Sciatic nerve (tissue), 2 donors: ENCODE data around the gene FOS. TPM values are rescaled to one million over a fixed set of nuclear protein-coding genes. Genes with fewer than 3 reads are reported as not detected.

Experiments used
- ATAC-seq: fragments of 200-7000 bp; cut with Tn5 transposase; one replicate; pipeline ENCODE4 v1.9.1; 2020; ENCODE audit warnings: mild to moderate bottlenecking, moderate library complexity
- DNase-seq: peaks from one replicate; pipeline ENCODE4 v3.0.0-alpha.2; 2020; ENCODE audit warnings: low spot score
- intact Hi-C: fragments of 100-400 bp; cut with DNase I; formaldehyde crosslinking; loops from one replicate; pipeline ENCODE4 v1.14.2; 2022
- total RNA-seq: library from RNA; stranded (reverse); fragmentation: NEBNext Ultra II Directional; extraction: Animal tissue kit (Norgen Biotek cat#: 25700); gene quantifications from one replicate; pipeline ENCODE4 v1.2.1, GENCODE V29; 2021
- donor health status: DM: no; HTN: no; CAD: no.
- donor health status: DM: no; HTN: no; CAD: no.

FOS gene
- total RNA-seq, 1 donor from 2014 or later: 209 TPM

DNA sequence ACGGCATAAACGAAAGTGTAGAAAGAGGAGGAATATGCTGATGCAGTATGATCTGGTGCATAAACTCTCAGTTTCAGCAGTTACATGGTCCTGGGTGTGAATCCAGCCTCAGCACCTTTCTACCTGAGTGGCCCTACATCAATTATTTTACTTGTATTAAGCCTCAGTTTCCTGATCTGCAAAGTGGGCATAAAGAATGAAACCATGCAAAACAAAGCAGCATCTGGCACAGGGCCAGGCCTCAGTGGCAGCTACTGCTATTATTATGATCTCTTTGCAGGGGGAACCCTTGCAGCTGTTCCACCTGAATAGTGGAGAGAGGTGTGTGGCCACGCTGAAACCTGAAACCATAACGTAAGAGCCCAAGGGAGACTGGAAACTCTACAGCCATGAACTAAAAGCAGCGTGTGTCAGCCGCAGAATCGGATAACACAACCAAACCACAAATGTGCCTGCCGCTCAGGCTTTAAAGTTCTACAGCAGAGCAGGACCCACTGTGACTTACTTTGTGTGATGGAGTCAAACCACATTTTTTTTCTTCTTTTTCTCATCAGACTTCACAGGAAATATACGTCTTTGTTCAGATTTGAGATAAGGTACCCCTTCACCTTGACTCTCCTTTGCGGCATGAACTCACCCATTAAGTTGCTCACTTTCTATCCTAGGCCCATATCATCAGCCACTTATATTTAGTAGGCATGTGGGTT lies 29.2 kb upstream of the FOS start:
- DNase-seq (no peak), ATAC-seq (no peak)
- intact Hi-C loops: no loop called here

DNA sequence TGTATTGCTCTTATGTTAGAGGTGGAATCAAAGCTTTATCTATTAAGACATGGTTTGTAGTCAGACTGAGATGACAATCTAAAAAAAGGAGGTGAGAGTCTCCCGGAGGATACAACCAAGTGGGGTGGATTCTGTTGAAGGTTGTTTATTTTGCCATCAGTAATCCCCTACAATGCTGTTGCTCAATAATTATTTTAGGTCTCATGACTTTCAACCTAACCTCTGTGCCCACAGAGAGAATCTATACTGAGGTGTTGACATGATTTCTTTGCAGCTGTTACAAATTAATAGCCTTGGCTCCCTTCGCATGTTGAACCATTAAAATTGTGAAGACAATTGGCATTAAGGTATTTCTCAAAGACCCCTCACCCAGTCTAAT lies 28.7 kb upstream of the FOS start:
- DNase-seq: no peak
- ATAC-seq: no peak
- intact Hi-C loops: no loop called here

DNA sequence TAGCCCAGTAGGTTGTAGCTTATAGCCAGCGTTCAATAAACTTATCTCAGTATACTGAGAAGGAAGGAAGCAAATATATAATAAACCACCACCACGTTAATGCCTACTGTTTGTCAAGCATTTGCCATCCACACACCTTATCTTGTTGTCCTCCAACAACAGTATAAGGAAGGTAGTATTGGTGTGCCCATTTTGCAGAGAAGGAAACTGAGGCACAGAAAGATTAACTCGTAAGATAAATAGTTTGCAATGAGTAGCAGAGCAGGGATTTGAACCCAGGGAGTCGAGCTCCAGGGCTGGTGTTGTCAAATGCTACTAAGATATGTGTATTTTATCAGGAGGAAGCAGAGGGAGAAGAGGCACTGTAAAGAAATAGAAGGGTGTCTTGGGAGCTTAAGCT lies 27.8 kb upstream of the FOS start:
- intact Hi-C loops: no loop called here
- DNase-seq: no peak
- ATAC-seq: no peak

DNA sequence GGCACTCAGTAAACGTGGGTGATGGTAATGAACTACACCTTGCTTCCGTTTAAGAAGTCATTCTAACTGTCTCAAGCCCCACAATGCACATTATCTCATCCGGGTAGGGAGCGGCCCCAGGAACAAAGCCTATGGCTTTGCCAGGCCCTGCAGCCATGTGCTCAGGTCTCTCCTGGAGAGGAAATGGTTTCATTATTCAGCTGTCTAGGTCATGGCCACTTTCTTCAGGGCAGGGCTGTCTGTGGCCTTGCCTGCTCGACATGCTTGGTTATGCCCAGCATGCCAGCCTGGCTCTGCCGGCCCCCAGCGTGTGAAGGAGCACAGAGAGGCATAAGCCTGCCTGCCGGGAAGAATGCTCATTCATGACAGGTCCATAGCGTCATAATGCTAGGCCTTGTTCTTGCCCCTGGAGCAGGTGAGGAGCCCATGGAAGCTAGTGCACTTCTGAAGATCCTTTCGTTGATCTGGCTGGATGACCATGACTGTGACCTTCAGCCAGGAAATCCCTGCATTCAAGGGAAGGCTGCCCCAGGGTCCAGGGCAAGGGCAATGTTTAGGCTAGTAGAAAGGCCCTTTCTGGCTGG lies 26.3 kb upstream of the FOS start:
- ATAC-seq (no peak), DNase-seq (peak; percentile 52)
- intact Hi-C loops: no loop called here

DNA sequence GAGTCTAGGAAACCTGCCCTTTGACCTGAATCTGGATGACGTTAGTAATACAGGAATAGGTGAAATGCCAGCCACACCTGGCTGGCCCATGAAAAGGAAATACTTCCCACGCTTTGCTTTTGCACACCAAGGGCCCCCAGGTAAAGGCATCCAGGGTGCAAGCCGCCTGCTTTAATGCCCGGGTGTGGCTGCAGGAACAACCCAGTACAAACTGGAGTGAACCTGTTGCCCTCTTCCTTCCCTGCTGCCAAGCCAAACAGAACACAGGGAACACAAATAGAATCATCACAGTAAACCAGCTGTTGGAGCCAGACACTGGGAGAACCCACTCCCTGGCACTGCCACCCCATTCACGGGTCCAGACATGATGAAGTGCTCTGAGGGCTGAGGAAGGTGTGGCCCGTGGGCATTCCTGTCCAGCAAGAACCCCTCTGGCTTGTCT lies 24.2 kb upstream of the FOS start:
- DNase-seq (peak; percentile 53), ATAC-seq (peak; percentile 1)
- intact Hi-C loops: no loop called here

DNA sequence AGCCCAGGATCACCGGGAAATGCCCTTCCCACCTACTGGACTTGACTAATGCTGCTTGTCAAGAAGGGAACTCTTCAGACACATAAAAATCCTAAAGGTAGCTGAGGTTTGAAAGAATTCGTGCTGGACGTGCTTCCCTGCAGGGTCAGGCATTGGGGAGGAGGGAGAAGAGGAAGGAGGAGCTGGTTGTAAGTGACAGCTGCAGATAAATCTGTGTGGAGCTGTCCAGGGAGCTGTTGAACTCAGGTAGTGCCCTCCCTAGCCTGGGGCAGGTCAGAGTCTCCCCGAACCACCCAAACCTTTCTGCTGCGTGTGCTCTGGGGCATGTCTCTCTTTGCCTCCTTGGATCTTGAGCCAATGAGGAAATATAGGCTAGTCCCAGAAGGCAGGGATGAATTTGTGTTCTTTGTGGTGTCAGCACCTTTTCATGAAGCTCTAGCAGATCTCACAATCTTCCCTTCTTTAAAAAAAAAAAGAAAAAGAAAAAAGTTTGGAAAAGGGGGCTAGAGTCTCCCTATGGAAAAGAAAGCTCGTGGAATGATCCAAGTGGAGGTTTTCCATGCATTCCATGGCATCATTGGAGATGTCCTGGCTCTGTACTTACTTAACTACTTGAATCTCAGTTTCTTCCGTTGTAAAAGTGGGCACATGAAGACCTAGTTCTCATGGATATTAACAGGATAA lies 23.6 kb upstream of the FOS start:
- no peak for ATAC-seq
- intact Hi-C loops: no loop called here

DNA sequence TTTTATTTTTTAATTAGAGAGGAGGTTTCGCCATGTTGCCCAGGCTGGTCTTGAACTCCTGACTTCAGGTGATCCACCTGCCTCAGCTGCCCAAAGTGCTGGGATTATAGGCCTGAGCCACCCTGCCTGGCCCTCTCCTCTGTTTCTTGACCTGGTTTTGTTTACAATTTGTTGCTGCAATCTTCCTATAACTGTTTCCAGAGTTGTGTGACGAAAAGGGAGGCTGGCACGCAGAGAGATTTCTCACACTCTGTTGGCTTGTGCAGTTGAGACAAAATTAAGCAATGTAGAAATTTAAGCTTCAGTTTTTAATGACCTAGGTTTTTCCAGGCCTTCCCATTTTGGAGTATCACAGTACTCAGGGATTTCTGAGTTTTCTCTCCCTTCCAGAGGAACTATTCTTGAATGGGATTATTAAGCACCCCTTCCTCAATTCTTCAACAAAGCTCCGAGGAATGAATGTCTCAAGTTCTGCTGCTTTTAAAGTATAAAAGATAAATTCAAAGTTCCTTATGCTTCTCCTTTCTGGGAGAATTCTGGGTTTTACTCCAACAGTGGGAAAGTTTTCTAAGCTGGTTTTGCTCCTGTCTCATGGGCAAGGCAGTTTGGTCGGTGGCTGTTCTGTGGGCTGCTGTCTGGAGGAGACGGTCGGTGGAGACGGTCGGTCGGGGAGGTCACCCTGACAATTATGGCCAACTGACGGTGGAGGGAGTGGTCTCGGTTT lies 20.4 kb upstream of the FOS start:
- intact Hi-C loops: no loop called here
- DNase-seq (peak; percentile 64), ATAC-seq (peak; percentile 42)

More for the DNA sequence above, 23.6 kb upstream of the FOS start:
- DNase-seq: peak; percentile 52

DNA sequence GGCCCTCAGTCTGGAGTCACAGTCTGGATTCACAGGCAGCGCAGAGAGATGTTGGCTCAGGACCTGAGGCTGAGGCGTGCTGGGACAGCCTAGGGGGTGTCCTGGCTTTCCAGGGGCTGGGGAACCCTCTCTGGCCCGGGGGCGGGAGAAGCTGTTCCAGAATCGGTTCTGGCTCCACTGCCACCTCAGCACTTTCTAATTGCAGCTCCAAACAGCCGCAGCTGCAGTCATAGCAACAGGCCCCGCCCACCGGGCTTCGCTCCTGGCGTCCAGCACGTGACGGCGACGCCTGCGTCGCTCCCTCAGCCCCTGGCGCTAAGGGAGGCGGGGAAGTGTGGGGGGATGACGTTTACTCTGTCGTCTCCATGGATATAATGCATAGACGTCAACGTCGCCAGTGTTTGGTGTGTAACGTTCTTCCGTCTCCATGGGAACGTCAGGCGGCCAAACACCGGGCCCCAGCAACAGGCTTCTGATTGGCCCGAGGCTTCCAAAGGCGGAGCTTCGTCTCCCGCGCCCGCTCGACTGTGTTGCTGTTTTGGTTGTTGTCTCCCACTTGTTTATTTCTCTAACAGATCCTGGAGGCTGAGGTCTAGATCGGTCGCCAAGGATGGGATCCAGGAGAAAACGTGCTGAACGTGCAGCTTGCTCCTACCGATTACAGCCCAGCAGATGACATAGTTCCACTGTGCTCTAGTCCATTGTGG lies 19.7 kb upstream of the FOS start:
- DNase-seq: peak; percentile 100
- peak; percentile 96 for ATAC-seq
- intact Hi-C loops: no loop called here

DNA sequence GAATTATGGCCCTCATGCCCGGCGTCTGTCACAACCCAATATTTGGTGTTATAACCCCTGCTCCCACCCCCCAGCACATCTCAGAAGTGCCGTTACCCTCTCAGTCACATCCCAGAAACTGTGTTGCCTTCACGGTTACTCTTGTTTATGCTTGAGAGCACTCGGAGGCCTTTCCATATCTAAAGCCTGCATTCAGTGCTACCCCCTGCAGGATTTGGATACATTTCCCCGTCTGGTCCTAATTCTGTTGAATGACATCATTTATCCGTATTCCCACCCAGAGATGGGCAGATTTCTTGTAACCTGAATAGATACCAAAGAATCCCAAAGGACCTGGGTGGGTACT lies 19.1 kb upstream of the FOS start:
- peak; percentile 48 for DNase-seq
- ATAC-seq: peak; percentile 31
- intact Hi-C loops: no loop called here

DNA sequence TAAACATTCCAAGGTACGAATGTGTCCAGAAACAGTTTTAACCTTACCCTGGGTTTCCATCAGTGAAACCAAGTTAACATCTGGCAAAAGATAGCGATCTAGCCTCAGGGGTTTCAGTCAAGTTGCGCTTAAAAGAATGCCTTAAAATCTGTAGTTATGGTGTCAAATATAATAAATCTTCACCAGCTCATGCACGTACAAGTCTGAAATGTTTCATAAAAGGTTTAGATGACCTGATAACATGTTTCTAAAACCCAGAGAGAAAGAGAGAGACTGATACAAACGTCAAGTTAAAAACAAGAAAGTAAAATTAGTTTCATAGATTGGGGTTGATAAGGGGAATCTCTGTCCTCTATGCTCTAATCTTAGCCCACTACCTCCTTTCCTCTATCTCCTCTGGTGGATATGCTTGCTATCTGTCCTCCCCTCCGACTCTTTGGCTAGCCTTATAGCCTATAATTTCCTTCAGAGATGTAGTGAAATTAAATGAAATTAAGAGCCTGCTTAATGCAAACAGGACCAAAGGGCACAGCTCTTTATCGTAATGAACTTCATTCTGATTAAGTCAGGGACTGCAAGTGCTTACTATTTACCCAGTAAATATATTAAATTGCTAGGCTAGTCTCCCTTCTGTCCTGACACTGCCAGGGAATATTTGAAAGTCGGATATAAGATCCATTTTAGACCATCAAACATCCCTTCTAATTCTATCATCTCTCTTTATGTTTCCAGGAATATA lies 18.4 kb upstream of the FOS start:
- no peak for ATAC-seq
- intact Hi-C loops: no loop called here

DNA sequence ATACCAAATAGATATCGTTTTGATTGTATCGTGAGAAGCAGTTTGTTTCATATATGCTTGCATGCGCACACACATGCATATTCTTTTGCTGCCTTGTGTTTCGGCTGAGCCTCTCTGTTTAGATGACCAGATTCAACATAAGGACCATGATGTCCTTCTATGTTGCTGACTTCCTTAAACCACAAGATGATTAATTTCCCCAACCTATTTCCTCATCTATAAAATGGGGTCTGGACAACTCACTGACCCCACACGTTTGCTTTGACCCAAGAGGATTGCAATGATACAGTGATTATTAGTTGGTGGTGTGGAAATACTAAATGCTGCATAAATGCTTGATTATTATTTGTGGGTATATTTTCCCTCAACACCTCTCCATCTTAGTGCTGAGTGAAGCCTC lies 16.8 kb upstream of the FOS start:
- ATAC-seq: no peak
- intact Hi-C loops: no loop called here
- DNase-seq: no peak

More for the DNA sequence above, 18.4 kb upstream of the FOS start:
- DNase-seq: no peak

DNA sequence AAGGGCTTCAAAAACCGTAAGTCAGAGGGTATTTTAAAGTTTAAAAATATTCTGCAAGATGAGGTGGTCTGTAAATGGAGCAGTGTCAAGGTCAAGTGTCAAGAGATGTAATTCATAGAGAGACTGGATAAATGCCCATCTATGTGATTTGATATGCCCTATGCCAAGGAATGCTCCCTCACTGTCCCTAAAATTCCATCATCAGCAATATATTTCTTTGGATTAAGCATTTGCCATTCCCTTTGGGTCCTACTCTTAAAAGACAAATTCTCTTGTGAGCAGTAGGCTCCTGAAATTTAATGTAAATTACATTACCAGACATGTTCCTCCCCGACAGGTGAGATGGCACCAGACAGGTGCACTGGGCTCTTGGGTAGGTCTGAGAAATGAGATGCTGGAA lies 16.0 kb upstream of the FOS start:
- no peak for DNase-seq
- intact Hi-C loops: no loop called here
- ATAC-seq: no peak

DNA sequence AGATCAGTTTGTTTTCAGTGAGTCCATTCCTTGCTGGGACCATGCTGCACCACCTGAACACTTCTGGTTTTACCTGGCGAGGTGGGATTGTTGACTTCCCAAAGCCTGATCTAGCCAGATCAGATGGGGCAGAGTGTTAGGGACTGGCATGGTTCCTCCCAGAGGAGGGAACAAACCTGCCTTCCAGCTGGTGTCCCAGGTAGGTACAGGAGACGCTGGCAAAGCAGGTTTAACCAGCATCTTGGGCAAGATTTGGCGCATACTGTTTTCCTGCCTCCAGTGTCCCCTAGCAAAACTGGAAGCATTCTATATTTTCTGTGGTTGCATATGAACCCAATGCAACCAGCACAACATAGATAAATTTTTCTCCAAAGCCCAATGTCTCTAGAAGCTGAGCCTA lies 14.6 kb upstream of the FOS start:
- intact Hi-C loops: no loop called here
- no peak for ATAC-seq
- DNase-seq: no peak

DNA sequence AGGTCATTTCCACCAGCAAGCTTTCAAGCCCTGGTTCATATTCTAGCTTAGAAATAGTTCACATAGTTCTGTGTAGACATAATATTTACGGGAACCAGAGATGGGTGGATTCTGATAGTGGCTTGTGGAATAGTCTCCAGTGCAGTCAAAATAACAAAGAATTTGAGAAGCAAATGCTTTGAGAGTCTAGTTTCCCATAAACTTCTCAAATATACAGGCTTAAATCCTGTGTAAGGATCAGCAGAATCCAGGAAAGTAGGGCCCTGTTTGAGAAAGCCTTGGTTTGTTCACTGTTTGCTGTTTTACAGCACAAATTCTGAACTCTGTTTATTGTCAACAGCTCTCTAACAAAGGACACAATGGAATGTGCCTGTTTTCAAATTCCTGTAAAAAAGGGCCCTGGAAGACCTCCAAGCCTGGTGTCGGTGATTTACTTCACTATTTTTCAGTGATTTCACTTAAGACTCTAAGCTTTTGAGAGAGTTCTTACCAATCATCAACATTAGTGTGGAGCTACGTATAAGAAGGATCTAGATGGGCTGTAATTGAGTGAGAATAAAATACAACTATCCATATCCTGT lies 11.4 kb upstream of the FOS start:
- intact Hi-C loops: no loop called here
- peak; percentile 76 for ATAC-seq
- DNase-seq: no peak

DNA sequence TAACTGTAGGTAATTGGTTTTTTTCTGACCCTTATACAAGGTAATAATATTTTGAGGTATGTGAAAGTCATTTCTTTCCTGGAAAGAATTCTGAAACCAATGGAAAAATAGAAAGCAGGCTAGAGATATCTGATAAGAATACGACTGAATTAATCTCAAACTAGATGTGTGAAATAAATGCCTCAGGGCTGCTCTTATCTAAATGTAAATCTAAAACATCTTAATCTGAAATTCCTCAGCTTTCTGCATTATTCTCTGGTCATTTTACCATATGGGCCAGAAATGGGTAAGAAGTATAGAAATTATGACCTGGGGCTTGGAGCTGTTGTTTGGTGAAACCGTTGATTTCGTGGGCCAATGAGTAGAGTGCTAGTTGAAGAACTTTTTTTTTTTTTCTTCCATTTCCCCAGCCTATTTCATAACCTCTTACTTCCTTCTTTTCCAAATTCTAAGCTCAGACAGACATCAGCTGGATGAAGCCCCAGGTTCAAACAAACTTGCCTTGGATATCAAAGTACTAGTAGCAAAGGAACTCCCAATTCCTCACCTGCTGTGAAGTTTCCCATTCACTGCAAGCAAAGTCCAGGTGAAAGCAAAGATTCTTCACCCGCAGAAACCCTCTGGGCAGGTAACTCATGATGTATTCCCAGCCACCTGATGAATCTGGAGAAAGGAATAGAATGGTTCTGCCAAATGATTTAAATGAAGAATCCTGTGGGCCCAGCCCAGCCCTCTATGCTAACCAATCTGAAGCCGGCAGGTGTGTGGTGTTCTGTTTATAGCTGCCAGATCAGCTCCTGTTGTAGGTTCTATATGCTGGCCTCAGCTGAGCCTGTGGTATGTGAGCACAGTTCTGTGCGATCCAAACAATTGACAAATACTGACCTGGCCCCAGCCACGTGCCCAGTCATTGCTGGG lies 9.7 kb upstream of the FOS start:
- intact Hi-C loops: no loop called here
- ATAC-seq (no peak), DNase-seq (peak; percentile 28)

DNA sequence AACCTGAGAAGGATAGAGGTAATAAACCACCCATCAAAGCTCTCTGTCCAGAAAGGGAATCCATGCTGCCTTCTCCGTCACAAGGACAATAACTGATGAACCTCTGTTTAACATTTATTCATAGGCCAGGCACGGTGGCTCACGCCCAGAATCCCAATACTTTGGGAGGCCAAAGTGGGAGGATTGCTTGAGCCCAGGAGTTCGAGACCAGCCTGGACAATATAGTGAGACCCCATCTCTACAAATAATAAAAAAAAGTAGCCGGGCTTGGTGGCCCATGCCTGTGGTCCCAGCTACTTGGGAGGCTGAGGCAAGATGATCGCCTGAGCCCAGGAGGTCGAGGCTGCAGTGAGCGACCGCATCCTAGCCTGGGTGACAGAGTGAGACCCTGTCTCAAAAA lies 7.1 kb upstream of the FOS start:
- peak; percentile 36 for DNase-seq
- intact Hi-C loops: no loop called here
- no peak for ATAC-seq

DNA sequence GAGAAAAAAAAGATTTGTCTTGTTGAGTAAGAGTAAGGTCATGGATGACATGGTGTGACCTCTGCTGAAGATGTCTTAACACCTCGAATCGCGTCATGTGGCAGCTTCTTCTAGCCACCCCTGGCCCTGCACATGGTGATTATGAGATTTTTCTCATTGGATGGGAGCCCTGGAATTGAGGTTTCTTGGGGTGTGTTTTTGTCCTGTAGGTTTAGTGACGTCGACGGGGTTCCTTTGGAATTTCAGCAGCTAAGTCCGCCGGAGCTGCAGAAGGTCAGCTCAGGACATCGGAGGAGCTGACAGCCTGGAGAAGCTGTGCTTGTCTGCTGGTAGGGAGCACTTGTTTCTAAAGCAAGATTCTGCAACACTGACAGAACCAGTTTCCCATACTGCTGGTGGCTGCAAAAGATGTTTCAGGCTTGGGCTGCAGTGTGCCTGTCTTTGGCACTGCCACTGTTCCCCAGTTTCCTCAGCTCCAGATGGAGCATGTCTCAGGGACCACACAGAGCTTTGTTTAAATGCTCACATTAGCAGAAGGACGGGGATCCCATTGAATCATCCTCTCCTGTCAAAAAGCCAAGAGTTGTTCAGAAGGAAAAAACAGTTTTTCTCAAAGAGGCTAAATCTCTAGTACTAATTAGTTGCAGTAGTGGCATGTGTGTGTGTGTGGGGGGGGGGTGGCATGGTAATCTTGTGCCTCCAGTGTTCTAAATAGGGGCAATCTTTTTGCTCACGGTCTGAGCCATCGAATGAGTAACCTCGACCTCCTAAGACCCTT lies 5.2 kb upstream of the FOS start:
- DNase-seq (peak; percentile 53), ATAC-seq (no peak)
- intact Hi-C loops: no loop called here
